ENCODE results near the gene PPP1R16B. TPM values are rescaled to one million over a fixed set of nuclear protein-coding genes. Genes with fewer than 3 reads are reported as not detected.

PPP1R16B gene
- total and polyA plus RNA-seq, 2 of the 8 experiments (the other 6 are each of a cell fraction or from before 2014, with no cell fraction given) = 2.6 to 8.9 TPM

DNA sequence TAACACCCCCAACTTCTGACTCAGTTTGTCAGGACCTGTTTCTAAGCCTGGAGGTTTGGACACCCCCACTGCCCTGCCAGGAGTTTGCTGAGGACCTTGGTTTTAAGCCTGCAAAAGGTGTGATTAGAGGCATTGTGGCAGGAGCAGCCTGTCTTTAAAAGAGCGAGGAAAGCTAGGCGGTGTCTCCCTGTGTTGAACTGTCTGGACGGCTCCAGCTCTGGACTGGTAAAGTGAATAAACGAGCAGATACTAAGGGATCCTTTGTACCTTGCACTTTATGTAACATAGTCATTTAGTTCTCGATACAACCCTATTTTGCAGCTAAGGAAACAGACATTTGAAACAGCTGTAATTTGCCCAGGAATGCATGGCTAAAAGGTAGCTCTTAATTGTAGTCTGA is 135.1 kb downstream of the PPP1R16B start:
- WGBS, 2 experiments (ENCODE audit: extremely low coverage in 1 of 2, insufficient coverage in 1 of 2, insufficient read length in 1 of 2, insufficient replicate concordance in 2 of 2, low coverage in 1 of 2, low lambda C conversion rate in 2 of 2, missing lambda C conversion rate in 1 of 2) = 98% methylated on average over 5 of the region's 5 CpGs; no CpG with 5 or more reads in 1 of the 2 experiments
- no peak overlapping the region for H3K9ac ChIP-seq (replicated peaks in 1 of 4; ENCODE audit: extremely low read depth in 1 of 4, low read depth in 3 of 4, low read length in 3 of 4)
- no peak overlapping the region for H2BK15ac ChIP-seq (ENCODE audit: low read length)
- no peak overlapping the region for H2AFZ ChIP-seq (ENCODE audit: low read length)
- H3K9me3 ChIP-seq (ENCODE audit: insufficient read depth in 2 of 2, low read depth in 1 of 2, low read length in 1 of 2) = no peaks in the 10 kb centered on the region
- peaks cover 0 to 6% (median 0%) of the 10 kb centered on the region in 4 experiments; a peak in 2 of 7 replicates for H3K4me1 ChIP-seq (replicated peaks in 1 of 4; ENCODE audit: control insufficient read depth in 3 of 4, insufficient read depth in 4 of 4, low read length in 3 of 4)
- H3K4me2 ChIP-seq (ENCODE audit: insufficient read depth in 1 of 2, low read depth in 2 of 2, low read length in 2 of 2) = no peak overlapping the region
- DNase-seq (ENCODE audit: low read depth in 1 of 2, low spot score in 2 of 2) (no peak), FAIRE-seq (no peak)
- no peak overlapping the region for H3K4me3 ChIP-seq (ENCODE audit: extremely low read depth in 1 of 4, insufficient read depth in 2 of 4, low read depth in 3 of 4, low read length in 4 of 4)
- no peak overlapping the region for H4K8ac ChIP-seq (ENCODE audit: extremely low read depth, insufficient read depth, low read length)
- no peak overlapping the region for H2BK120ac ChIP-seq (replicated peaks; ENCODE audit: low read depth, low read length)
- no peak overlapping the region for H3K23ac ChIP-seq (ENCODE audit: insufficient read length)
- no peak overlapping the region for H2AK5ac ChIP-seq (ENCODE audit: low read depth, low read length)
- ChIA-PET POLR2A (ENCODE audit: partially characterized antibody) (interaction anchor here (0.8 to 7.9 kb wide), 3 partner anchors 9 to 21 kb away, joined by 3 to 57 read pairs (median 6); partner anchors contain the start of genes DHX35 and FAM83D), CTCF (ENCODE audit: partially characterized antibody) (interaction anchor here (0.6 to 2.5 kb wide), 5 partner anchors 12 to 108 kb away, joined by 3 to 10 read pairs (median 5); partner anchors contain the start of gene FAM83D)
- H3K23me2 ChIP-seq (ENCODE audit: low read depth, low read length) = no peaks in the 10 kb centered on the region
- H3K79me1 ChIP-seq (ENCODE audit: low read depth, low read length) = peaks cover 36% of the 10 kb centered on the region
- no peak overlapping the region for H3K18ac ChIP-seq (ENCODE audit: extremely low read depth, low read length)
- H3K4ac ChIP-seq (replicated peaks; ENCODE audit: insufficient read length, low read depth, low read length) = no peak overlapping the region
- H3K27ac ChIP-seq (ENCODE audit: low read depth, low read length) = no peak overlapping the region
- H2BK20ac ChIP-seq (ENCODE audit: low read length) = no peak overlapping the region
- H4K5ac ChIP-seq (ENCODE audit: insufficient read length, low read depth, low read length) = no peak overlapping the region
- H3K79me2 ChIP-seq (ENCODE audit: control insufficient read depth in 1 of 2, insufficient read depth in 2 of 2, low read length in 2 of 2) = peaks cover 15 to 59% of the 10 kb centered on the region in 2 experiments
- H3K56ac ChIP-seq (replicated peaks; ENCODE audit: insufficient read length, low read depth, low read length) = no peak overlapping the region
- no peaks in the 10 kb centered on the region for H3K27me3 ChIP-seq (replicated peaks in 1 of 4; ENCODE audit: control insufficient read depth in 3 of 4, extremely low read depth in 1 of 4, insufficient read depth in 3 of 4, low read length in 3 of 4)
- H3K14ac ChIP-seq (ENCODE audit: insufficient read length) = no peak overlapping the region
- no peak overlapping the region for H2BK12ac ChIP-seq (ENCODE audit: low read depth, low read length)
- H2BK5ac ChIP-seq (ENCODE audit: low read depth, low read length) = no peak overlapping the region
- H4K91ac ChIP-seq (replicated peaks; ENCODE audit: insufficient read length, low read length) = no peak overlapping the region
- H4K20me1 ChIP-seq (replicated peaks in 1 of 2; ENCODE audit: control insufficient read depth in 1 of 2, insufficient read depth in 2 of 2, low read length in 2 of 2) = peaks cover 15 to 33% of the 10 kb centered on the region in 2 experiments
- peaks cover 7 to 55% (median 30%) of the 10 kb centered on the region in 4 experiments; a peak in 6 of 8 replicates for H3K36me3 ChIP-seq (ENCODE audit: control insufficient read depth in 2 of 4, insufficient read depth in 4 of 4, low read length in 3 of 4)
- TF ChIP-seq HDAC2 (IDR thresholded peaks at IDR 0.05; ENCODE audit: borderline replicate concordance in 1 of 2, low read depth in 2 of 2, low read length in 2 of 2) (no peak), CHD1 (IDR thresholded peaks at IDR 0.05; ENCODE audit: low read depth, low read length) (no peak), TAF1 (IDR thresholded peaks at IDR 0.05; ENCODE audit: low read depth, low read length) (no peak), KDM1A (IDR thresholded peaks at IDR 0.05; ENCODE audit: borderline replicate concordance, low read length) (no peak), ZNF274 (IDR thresholded peaks at IDR 0.05; ENCODE audit: borderline replicate concordance, extremely low read depth, low read length) (no peak), SAP30 (IDR thresholded peaks at IDR 0.05; ENCODE audit: insufficient read depth, insufficient replicate concordance, low read length) (no peak), BCL11A (IDR thresholded peaks at IDR 0.05; ENCODE audit: low read depth in 2 of 2, low read length in 2 of 2) (no peak), CHD2 (IDR thresholded peaks at IDR 0.05; ENCODE audit: low read length) (no peak), CTBP2 (IDR thresholded peaks at IDR 0.05; ENCODE audit: borderline replicate concordance, insufficient read depth, insufficient read length, low read length) (no peak), NRF1 (IDR thresholded peaks at IDR 0.05; ENCODE audit: low read depth, low read length) (no peak), POLR2AphosphoS5 (IDR thresholded peaks at IDR 0.05; ENCODE audit: low read depth, low read length) (no peak), FOSL1 (IDR thresholded peaks at IDR 0.05; ENCODE audit: insufficient read depth, low read depth, low read length) (no peak)
- TF ChIP-seq, protein P1, sequence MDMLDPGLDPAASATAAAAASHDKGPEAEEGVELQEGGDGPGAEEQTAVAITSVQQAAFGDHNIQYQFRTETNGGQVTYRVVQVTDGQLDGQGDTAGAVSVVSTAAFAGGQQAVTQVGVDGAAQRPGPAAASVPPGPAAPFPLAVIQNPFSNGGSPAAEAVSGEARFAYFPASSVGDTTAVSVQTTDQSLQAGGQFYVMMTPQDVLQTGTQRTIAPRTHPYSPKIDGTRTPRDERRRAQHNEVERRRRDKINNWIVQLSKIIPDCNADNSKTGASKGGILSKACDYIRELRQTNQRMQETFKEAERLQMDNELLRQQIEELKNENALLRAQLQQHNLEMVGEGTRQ (IDR thresholded peaks at IDR 0.05; ENCODE audit: low read length) = no peak
